ENCODE measurements around the gene PCDHGB6. TPM values are rescaled to one million over a fixed set of nuclear protein-coding genes. Genes with fewer than 3 reads are reported as not detected.
"Not testable (repeated sequence)": the region's sequence is repeated elsewhere in the genome, so short reads cannot be mapped to it uniquely, and the experiment has no call there.

PCDHGB6 gene
- total RNA-seq, 1 donor from 2014 or later, result 5.3 TPM

DNA sequence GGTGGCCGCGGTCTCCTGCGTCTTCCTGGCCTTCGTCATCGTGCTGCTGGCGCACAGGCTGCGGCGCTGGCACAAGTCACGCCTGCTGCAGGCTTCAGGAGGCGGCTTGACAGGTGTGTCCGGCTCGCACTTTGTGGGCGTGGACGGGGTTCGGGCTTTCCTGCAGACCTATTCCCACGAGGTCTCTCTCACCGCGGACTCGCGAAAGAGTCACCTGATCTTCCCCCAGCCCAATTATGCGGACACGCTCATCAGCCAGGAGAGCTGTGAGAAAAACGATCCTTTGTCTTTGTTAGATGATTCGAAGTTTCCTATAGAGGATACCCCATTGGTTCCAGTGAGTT is 7.4 kb downstream of the PCDHGB6 start:
- DNase-seq (ENCODE audit: low spot score), result not testable (repeated sequence)

DNA sequence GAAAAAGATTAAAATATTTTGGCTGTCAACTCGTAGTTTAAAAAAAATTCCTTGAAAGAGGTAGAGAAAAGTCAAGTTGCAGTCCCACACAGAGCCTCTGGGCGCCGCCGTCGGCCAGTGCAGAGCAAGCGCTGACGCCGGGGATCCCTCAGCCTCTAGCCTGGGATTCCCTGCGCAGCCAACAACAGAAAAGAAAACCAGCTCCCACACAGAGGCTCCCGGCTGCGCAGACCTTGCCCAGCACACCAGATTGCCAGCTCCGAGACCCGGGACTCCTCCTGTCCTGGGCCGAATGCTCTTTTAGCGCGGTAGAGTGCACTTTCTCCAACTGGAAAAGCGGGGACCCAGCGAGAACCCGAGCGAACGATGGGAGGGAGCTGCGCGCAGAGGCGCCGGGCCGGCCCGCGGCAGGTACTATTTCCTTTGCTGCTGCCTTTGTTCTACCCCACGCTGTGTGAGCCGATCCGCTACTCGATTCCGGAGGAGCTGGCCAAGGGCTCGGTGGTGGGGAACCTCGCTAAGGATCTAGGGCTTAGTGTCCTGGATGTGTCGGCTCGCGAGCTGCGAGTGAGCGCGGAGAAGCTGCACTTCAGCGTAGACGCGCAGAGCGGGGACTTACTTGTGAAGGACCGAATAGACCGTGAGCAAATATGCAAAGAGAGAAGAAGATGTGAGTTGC is 9.8 kb downstream of the PCDHGB6 start, which contains the start of gene PCDHGB7:
TSS of gene PCDHGB7 (plus strand) at position 184 of the 679 bp plus-strand sequence. CDS start at position 367, 183 bp downstream.
- peak; percentile 87 for DNase-seq (ENCODE audit: low spot score)

DNA sequence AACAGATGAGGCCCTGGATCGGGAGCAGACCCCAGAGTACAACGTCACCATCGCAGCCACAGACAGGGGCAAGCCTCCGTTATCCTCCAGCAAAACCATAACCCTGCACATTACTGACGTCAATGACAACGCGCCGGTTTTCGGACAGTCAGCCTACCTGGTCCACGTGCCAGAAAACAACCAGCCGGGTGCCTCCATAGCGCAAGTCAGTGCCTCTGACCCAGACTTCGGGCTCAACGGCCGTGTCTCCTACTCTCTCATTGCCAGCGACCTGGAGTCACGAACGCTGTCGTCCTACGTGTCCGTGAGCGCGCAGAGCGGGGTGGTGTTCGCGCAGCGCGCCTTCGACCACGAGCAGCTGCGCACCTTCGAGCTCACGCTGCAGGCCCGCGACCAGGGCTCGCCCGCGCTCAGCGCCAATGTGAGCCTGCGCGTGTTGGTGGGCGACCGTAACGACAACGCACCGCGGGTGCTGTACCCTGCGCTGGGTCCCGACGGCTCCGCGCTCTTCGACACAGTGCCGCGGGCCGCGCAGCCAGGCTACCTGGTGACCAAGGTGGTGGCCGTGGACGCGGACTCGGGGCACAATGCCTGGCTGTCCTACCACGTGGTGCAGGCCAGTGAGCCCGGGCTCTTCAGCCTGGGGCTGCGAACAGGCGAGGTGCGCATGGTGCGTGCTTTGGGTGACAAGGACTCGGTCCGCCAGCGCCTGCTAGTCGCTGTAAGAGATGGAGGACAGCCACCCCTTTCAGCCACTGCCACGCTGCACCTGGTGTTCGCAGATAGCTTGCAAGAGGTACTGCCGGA is 11.5 kb downstream of the PCDHGB6 start:
- DNase-seq (ENCODE audit: low spot score), result no peak

DNA sequence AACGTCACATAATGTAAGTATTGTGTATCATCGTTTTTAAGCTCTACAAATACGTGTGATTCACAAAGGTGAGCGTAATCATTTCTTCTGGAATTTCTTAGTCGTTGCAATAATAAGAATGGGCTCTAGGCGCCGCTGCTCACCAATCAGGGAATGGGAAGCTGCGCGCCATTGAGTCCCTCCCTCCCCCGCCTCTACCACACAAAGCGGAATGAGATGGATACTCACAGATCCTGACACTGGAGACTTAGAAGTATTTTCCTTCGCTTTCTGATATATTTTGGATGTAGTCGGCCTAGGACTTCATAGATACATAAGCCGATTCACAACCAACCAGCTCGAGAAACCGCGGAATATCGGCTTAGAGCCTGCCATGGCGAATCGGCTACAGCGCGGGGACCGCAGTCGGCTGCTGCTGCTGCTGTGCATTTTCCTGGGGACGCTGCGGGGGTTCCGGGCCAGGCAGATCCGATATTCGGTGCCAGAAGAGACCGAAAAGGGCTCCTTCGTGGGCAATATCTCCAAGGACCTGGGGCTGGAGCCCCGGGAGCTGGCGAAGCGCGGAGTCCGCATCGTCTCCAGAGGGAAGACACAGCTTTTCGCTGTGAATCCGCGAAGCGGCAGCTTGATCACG is 13.2 kb downstream of the PCDHGB6 start, which contains the start of gene PCDHGA11:
TSS of gene PCDHGA11 (plus strand) at position 197 of the 634 bp plus-strand sequence. CDS start at position 374, 177 bp downstream.
- DNase-seq (ENCODE audit: low spot score), result no peak

DNA sequence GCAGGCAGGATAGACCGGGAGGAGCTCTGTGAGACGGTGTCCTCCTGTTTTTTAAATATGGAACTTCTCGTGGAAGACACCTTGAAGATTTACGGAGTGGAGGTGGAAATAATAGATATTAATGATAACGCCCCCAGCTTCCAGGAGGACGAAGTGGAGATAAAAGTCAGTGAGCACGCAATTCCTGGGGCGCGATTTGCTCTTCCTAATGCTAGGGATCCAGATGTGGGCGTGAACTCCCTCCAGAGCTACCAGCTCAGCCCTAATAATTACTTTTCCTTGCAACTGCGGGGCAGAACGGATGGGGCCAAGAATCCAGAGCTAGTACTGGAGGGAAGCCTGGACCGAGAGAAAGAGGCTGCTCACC is 13.7 kb downstream of the PCDHGB6 start:
- DNase-seq (ENCODE audit: low spot score), result no peak

DNA sequence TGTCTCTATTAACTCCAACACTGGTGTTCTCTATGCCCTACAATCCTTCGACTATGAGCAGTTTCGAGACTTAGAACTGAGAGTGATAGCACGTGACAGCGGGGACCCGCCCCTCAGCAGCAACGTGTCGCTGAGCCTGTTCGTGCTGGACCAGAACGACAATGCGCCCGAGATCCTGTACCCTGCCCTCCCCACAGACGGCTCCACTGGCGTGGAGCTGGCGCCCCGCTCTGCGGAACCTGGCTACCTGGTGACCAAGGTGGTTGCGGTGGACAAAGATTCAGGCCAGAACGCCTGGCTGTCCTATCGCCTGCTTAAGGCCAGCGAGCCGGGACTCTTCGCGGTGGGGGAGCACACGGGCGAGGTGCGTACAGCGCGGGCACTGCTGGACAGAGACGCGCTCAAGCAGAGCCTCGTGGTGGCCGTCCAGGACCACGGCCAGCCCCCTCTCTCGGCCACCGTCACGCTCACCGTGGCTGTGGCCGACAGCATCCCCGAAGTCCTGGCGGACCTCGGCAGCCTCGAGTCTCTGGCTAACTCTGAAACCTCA is 15.0 kb downstream of the PCDHGB6 start:
- DNase-seq (ENCODE audit: low spot score), result no peak

DNA sequence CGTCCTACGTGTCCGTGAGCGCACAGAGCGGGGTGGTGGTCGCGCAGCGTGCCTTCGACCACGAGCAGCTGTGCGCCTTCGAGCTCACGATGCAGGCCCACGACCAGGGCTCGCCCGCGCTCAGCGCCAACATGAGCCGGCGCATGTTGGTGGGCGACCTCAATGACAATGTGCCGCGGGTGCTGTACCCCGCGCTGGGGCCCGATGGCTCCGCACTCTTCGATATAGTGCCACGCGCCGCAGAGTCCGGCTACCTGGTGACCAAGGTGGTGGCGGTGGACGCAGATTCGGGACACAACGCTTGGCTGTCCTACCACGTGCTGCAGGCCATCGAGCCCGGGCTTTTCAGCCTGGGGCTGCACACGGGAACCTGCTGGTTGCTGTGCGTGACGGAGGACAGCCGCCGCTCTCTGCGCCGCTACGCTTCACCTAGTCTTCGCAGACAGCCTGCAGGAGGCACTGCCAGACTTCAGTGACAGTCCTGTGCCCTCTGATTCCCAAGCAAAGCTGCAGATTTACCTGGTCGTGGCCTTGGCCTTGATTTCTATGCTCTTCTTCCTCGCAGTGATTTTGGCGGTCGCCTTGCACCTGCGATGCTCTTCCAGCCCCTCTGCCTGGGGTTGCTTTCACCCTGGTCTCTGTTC is 20.1 kb downstream of the PCDHGB6 start:
- no peak for DNase-seq (ENCODE audit: low spot score)

DNA sequence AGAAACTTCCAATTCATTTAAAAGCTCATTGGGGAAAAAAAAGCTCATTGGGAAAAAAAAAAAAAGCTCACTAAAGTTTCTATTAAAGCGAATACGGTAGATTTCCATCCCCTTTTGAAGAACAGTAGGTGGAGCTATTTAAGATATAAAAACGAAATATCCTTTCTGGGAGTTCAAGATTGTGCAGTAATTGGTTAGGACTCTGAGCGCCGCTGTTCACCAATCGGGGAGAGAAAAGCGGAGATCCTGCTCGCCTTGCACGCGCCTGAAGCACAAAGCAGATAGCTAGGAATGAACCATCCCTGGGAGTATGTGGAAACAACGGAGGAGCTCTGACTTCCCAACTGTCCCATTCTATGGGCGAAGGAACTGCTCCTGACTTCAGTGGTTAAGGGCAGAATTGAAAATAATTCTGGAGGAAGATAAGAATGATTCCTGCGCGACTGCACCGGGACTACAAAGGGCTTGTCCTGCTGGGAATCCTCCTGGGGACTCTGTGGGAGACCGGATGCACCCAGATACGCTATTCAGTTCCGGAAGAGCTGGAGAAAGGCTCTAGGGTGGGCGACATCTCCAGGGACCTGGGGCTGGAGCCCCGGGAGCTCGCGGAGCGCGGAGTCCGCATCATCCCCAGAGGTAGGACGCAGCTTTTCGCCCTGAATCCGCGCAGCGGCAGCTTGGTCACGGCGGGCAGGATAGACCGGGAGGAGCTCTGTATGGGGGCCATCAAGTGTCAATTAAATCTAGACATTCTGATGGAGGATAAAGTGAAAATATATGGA is 22.7 kb downstream of the PCDHGB6 start, which contains the start of gene PCDHGA12:
TSS of gene PCDHGA12 (plus strand) at position 176 of the 782 bp plus-strand sequence. CDS start at position 429, 253 bp downstream.
- DNase-seq (ENCODE audit: low spot score), result no peak

DNA sequence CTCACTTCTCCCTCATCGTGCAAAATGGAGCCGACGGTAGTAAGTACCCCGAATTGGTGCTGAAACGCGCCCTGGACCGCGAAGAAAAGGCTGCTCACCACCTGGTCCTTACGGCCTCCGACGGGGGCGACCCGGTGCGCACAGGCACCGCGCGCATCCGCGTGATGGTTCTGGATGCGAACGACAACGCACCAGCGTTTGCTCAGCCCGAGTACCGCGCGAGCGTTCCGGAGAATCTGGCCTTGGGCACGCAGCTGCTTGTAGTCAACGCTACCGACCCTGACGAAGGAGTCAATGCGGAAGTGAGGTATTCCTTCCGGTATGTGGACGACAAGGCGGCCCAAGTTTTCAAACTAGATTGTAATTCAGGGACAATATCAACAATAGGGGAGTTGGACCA is 23.5 kb downstream of the PCDHGB6 start:
- DNase-seq (ENCODE audit: low spot score), result no peak

DNA sequence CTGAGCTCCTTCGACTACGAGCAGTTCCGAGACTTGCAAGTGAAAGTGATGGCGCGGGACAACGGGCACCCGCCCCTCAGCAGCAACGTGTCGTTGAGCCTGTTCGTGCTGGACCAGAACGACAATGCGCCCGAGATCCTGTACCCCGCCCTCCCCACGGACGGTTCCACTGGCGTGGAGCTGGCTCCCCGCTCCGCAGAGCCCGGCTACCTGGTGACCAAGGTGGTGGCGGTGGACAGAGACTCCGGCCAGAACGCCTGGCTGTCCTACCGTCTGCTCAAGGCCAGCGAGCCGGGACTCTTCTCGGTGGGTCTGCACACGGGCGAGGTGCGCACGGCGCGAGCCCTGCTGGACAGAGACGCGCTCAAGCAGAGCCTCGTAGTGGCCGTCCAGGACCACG is 24.5 kb downstream of the PCDHGB6 start:
- DNase-seq (ENCODE audit: low spot score), result not testable (repeated sequence)

DNA sequence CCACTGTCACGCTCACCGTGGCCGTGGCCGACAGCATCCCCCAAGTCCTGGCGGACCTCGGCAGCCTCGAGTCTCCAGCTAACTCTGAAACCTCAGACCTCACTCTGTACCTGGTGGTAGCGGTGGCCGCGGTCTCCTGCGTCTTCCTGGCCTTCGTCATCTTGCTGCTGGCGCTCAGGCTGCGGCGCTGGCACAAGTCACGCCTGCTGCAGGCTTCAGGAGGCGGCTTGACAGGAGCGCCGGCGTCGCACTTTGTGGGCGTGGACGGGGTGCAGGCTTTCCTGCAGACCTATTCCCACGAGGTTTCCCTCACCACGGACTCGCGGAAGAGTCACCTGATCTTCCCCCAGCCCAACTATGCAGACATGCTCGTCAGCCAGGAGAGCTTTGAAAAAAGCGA is 24.9 kb downstream of the PCDHGB6 start:
- DNase-seq (ENCODE audit: low spot score), result not testable (repeated sequence)

DNA sequence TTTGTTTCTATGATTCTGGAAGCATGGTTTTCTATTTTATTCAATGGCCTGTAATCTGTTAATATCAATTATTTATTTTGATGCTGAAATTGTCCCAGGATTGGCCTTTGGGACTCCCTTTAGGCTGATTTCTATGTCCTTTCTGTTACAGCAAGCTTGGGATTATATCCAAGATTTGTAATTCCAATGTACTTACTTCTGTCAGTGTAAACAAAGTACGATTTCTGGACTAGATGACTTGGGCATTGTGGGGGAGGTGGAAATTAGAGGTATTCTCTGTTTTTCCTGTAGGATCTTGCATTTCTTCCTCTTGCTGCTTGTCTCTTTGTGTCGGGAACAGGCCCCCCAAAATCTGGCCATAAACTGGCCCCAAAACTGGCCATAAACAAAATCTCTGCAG is 26.2 kb downstream of the PCDHGB6 start:
- DNase-seq (ENCODE audit: low spot score), result no peak

DNA sequence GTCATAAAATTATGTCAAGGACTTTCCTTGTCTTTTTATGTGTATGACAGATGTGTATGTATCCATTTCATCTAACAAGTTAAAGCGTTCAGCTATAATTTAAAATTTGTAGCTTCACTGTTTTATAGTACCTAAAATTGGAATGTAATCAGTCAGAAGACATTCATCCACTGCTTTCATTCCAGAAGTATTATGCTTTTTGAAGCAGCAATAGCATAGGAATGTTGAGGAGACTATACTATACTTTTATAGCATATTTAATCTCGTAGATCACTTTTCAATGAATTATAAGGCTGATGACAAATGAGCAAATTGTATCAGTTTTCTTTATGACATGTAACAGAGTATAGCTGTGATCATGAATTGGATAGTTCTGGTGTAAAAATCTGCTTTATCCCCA is 29.4 kb downstream of the PCDHGB6 start:
- DNase-seq (ENCODE audit: low spot score), result no peak

DNA sequence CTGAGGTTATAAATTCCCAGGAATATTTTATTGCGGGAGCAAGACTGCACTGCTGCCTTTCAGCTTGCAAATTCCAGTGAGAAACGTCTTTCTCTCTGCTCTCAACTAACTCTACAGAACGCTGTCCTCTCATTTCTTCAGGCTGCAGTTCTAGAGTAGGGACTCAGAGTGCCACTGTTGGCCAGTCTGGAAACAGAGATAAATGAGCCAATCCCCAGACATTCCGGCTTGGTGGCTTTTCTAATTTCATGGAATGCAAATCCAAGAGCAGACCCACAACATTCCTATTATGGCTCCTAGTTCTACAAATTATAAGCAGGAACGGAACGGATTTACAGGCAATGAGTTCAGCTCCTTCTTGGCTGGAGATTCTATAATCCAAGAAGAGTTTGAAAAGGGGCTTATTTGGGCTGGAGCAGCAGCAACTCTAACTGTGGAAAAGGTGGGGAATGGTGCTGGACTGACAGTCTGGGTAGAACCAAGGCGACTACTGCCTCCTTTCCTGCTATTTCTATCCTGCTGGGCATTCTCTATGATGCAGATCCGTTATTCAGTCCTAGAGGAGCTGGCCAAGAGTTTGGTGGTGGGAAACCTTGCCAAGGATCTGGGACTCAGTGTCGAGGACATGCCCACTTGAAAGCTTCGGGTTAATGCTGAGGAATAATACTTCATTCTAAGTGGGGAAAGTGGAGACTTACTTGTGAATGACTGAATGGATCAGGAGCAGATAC is 31.8 kb downstream of the PCDHGB6 start:
- no peak for DNase-seq (ENCODE audit: low spot score)

DNA sequence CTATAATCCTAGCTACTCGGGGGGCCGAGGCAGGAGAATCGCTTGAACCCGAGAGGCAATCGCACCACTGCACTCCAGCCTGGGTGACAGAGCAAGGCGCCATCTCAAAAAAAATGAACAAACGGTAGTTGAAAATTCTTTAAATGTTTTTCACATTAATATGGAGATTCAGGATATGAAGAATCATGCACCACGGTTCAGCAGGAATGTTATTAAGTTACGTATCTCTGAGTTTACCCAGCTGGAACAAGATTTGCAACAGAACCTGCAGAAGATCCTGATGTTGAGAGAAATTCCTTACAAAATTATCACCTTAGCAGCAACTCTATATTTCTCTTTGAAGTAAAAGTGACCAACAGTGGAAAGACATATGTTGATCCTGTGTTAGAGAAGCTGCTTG is 32.5 kb downstream of the PCDHGB6 start:
- DNase-seq (ENCODE audit: low spot score), result no peak

DNA sequence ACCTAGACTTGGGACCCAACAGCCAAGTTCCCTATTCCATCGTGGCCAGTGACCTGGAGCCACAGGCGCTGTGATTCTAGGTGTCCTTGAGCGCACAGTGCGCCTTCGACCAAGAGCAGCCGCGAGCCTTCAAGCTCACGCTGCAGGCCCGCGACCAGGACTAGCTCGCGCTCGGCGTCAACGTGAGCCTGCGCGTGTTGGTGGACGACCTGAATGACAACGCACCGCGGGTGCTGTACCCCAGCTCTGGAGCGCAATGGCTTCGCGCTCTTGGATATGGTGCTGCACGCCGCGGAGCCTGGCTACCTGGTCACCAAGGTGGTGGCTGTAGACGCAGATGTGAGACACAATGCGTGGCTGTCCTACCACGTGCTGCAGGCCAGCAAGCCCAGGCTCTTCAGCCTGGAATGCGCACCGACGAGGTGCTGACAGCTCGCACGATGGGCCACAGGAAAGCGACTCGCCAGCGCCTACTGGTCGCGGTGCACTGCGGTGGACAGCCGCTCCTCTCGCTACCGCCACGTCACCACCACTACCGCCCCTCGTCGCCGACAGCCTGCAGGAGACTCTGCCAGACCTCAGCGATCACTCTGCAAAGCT is 33.9 kb downstream of the PCDHGB6 start:
- DNase-seq (ENCODE audit: low spot score), result no peak

Data from mesenteric fat pad (tissue), 1 donor.